ENCODE results near the gene IFRD2. TPM values are rescaled to one million over a fixed set of nuclear protein-coding genes. Genes with fewer than 3 reads are reported as not detected.

Gene IFRD2
- total and polyA plus RNA-seq, 9 of the 15 experiments (the other 6 are each of a cell fraction or from before 2014, with no cell fraction given) = 30.5 to 115 (median 52.8) TPM

GRCh38 chr3:50239649-50240048 lies 52.6 kb downstream of the IFRD2 start (continued):
- TF ChIP-seq ZNF644 (tag; IDR thresholded peaks at IDR 0.05; ENCODE audit: low read depth) (no peak), PCBP2 (IDR thresholded peaks at IDR 0.05; ENCODE audit: low read depth, low read length, poor library complexity, severe bottlenecking) (no peak), ZNF398 (CRISPR knock-in tag; IDR thresholded peaks at IDR 0.05) (no peak)

- peaks cover 48 to 73% of the 10 kb centered on the region in 2 experiments for H3K4me1 ChIP-seq (replicated peaks in 1 of 2; ENCODE audit: control insufficient read depth in 2 of 2, insufficient read depth in 2 of 2, low read length in 2 of 2)
- FAIRE-seq (no peak), DNase-seq (ENCODE audit: extremely low read depth in 1 of 4, low spot score in 3 of 4) (no peak), ATAC-seq (no peak)
- H3K79me2 ChIP-seq (ENCODE audit: control insufficient read depth, insufficient read depth, low read length) = peaks cover 39% of the 10 kb centered on the region
- no TSS peak for BruUV-seq (replicated peaks)
- no peaks in the 10 kb centered on the region for H3K9me3 ChIP-seq (replicated peaks; ENCODE audit: control insufficient read depth, insufficient read depth, low read depth, low read length)
- no peak overlapping the region for H3K4me3 ChIP-seq
- H3K9me1 ChIP-seq (ENCODE audit: control insufficient read depth, insufficient read depth, low read length) = no peaks in the 10 kb centered on the region
- peak overlapping the region in 1 of 2 experiments; percentile 95; a peak in 1 of 4 replicates for H3K9ac ChIP-seq (ENCODE audit: insufficient read depth in 1 of 2, low read depth in 2 of 2, low read length in 2 of 2)
- H3K27me3 ChIP-seq (ENCODE audit: control insufficient read depth in 2 of 2, insufficient read depth in 2 of 2, low read length in 2 of 2) = no peaks in the 10 kb centered on the region
- 60% methylated on average over 1 of the region's 7 CpGs for WGBS (ENCODE audit: insufficient coverage, low coverage, missing lambda C conversion rate)
- intact Hi-C loops (cut with micrococcal nuclease) = no loop called here
- H2AFZ ChIP-seq (ENCODE audit: low read depth, low read length) = no peak overlapping the region
- no peaks in the 10 kb centered on the region for H4K20me1 ChIP-seq (replicated peaks; ENCODE audit: control insufficient read depth, insufficient read depth, low read length)
- H3K4me2 ChIP-seq (ENCODE audit: insufficient read depth, low read length) = peak overlapping the region; percentile 80
- ChIA-PET CTCF (ENCODE audit: low intra/inter-chr PET ratio) (no interaction called here), POLR2A (interaction anchor here (0.6 kb wide), 1 partner anchor 1180 kb away, joined by 3 read pairs; no protein-coding TSS in a partner anchor)
- H3K27ac ChIP-seq (ENCODE audit: extremely low read depth, low read depth, low read length) = no peak overlapping the region
- in situ Hi-C loops (cut with MboI) = no loop called here
- peaks cover 6% of the 10 kb centered on the region; the same call in 1 of the 3 replicates for H3K36me3 ChIP-seq (ENCODE audit: control insufficient read depth, insufficient read depth, low read length)
- TF ChIP-seq NFE2 (IDR thresholded peaks at IDR 0.05; ENCODE audit: low read depth) (no peak), PBX2 (CRISPR knock-in tag; IDR thresholded peaks at IDR 0.05; ENCODE audit: low read depth) (no peak), PBX2 (tag; conservative IDR thresholded peaks at IDR 0.05; ENCODE audit: low read depth) (no peak), ZNF551 (CRISPR knock-in tag; IDR thresholded peaks at IDR 0.05) (no peak), PHF8 (IDR thresholded peaks at IDR 0.05; ENCODE audit: borderline replicate concordance, low read length) (no peak), MCM7 (IDR thresholded peaks at IDR 0.05) (no peak), OTX1 (CRISPR knock-in tag; IDR thresholded peaks at IDR 0.05) (no peak), IRF2 (CRISPR knock-in tag; IDR thresholded peaks at IDR 0.05) (no peak), PCBP1 (IDR thresholded peaks at IDR 0.05; ENCODE audit: low read depth, low read length, poor library complexity, severe bottlenecking) (no peak), HDAC3 (IDR thresholded peaks at IDR 0.05; ENCODE audit: borderline replicate concordance, partially characterized antibody) (no peak), U2AF1 (optimal IDR thresholded peaks at IDR 0.05; ENCODE audit: low read depth, low read length) (no peak), ATF2 (CRISPR knock-in tag; IDR thresholded peaks at IDR 0.05) (no peak), RBM17 (IDR thresholded peaks at IDR 0.05; ENCODE audit: borderline replicate concordance, low read depth, low read length) (no peak)
Observed at GRCh38 chr3:50238549-50239026, 53.6 kb downstream of the IFRD2 start.
